Fibroblast of upper back skin (primary cell): ENCODE results near the gene LGALS3BP.

ENCODE experiments used
- DNase-seq: peaks from one replicate; pipeline ENCODE4 v3.0.0-alpha.2; 2013

The LGALS3BP gene

DNA sequence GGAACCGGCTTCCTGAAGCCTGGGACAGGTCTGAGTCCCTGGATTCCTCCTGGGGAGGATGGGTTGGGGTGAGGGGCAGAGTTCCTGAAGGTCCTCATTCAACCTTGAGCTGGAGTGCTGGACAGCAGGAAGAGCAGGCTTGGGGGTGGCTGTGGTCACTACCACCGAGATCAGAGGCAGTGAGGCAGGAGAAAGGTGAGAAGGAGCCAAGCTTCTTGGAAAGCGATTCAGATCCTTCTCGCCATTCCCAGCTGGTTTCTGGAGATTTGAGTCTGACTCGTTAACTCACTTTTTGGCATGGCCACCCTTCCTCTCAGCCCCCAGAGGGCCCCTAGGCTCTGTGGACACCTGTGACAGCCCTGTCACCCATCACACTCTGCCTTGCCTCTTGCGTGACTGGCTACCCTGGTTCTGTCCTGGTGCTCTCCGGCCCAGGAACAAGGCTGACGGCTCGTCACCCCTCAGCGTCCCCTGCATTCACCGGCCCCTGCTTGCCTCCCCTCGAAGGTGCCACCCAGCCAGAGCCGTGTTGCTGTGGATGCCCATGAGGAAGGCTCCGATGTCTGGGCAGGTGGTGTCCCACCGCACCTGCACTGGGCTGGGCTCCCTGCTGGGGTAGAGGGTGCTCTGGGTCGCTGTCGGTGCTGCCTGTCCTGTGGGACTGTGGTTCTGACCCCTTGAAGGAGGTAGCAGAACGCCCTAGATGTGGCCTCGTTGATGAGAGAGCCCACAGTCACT, 44.9 kb downstream of the LGALS3BP start:
- no peak for DNase-seq

DNA sequence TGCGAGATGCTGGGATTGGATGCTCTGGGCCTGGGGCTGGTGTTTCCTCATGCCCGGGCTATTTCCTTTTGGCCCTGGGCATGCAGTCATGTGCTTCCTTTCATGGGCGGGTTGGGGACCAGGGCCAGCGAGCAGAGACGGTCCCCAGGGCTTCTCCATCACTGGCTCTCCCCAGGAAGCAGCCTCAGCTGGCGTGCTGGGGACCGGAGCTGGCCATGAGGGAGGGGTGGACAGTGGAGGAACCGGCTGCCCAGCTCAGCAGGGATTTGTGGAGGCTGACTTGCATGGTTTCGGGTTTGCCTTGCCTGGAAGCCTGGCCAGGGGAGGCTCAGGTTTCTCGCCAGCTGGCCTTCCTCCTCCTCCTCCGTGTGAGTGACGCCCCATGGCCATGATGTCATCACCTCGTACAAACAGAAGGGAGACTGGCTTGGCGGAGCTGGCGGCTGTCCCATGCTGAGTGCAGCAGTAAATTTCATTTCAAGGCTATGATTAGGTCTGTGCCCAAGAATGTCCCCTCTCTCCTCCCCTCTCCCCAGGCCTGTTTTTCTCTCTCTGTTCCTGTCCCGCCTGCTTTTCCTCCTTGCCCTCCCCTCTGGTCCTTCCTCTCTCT, 45.7 kb downstream of the LGALS3BP start:
- DNase-seq, result peak; percentile 99

DNA sequence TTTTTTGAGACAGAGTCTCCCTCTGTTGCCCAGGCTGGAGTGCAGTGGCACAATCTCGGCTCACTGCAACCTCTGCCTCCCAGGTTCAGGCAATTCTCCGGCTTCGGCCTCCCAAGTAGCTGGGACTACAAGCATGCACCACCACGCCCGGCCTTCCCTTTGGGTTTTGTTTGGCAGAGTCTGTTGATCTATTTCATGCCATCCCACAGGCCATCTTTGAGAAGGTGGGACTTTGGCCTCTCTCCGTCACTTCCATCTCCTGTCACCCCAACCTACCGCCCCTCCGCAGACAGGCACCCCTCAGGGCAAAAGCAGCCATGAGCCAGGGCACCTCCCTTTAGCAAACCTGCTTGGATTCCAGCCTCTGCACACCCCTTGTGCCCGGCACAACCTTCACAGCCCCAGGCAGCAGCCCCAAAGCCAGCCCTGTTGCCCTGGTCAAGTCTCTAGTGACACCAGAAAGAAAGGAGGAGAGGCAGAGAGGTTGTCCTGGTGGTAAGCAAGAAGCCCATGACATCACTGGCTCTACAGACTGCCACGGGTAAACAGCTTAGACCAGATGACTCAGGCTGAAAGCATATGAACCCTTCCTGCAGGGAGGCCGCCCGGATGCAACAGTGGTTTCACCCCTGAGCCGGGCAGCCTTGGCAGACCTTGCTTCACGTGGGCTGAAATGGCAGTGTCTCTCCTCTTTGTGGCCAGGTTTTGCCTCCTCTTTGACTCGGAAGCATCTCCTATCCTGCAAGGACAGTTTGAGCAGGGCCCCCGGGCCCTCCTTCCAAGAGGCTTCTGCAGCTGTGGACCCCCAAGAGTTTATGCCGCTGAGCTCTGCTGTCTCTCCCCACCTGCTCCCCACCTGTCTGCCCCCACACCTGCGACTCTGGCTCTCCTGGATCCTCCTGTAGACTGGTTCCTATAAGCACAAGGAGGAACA, 46.4 kb downstream of the LGALS3BP start:
- DNase-seq, result peak; percentile 94

DNA sequence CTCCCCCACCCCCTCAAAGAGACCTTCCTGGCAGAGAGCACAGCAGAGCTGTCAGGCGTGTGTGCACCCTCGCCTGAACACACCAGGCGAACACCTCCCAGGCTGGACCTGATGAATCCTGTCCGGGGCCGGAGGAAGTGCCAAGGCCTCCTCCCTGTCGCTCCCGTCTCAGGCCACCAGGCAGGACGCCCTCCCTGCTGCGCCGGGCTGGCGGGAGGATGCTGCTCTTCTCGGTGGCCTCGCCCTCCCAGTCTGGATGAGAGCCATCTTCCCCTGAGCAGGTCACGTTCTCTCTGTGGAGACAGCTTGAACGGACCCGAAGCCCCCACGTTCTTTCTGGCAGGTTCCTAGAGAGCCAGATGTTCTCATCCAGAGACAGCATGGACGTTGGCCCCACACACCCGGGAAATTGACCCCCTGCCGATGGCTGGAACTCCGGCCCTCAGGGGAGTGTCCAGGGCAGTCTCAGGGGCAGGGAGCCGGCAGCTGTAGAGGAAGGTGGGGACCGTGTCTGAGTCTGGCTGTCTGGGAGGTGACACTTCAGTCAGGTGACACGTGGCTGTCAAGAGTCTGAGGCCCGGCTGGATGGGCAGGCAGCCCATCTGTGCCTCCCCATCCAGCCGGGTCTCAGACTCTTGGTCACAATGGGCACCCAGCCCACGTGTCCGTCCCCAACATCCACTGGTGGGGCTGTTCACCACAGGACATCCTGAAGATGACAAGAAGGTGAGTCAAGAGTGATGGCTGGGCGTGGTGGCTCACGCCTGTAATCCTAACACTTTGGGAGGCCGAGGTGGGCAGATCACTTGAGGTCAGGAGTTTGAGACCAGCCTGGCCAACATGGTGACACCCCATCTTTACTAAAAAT, 49.6 kb downstream of the LGALS3BP start:
- DNase-seq, result no peak

DNA sequence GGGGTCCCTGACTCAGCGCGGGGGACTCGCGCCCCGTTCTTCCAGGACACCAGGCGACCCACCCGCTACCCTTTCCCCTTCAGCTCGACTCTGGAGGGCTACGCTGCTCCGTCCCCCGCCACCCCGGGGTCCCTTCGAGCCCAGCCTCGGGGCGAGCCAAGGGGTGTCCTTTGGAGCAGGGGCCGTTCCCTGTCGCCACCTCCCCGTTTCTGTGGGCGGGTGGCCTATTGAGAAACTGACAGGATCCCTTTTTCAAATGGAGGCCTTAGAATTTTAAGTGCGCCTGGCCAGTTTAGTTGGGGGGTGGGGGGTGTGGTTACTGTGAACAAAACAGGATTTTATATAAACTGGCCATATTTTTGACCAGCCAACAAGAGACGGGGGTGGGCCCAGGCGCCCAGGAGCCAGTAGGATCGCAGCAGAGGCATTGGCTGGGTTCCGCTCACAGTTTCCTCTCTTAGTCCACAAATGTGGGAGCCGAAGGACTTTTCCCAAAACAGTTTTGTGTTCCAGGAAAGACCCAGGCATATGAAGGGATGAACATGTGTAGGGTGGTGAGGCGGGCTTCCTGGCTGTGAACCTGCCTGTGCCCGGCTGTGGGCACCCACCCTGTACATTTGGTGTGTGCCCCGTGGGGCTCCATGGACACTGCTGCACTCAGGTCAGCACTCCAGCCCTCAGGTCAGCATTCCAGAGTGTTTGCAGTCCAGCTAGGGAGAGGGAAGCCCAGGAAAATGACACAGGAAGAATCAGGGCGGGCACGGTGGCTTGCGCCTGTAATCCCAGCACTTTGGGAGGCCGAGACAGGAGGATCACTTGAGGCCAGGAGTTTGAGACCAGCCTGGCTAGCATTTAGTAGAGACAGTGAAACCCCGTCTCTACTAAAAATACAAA, 53.8 kb downstream of the LGALS3BP start:
- peak; percentile 76 for DNase-seq

DNA sequence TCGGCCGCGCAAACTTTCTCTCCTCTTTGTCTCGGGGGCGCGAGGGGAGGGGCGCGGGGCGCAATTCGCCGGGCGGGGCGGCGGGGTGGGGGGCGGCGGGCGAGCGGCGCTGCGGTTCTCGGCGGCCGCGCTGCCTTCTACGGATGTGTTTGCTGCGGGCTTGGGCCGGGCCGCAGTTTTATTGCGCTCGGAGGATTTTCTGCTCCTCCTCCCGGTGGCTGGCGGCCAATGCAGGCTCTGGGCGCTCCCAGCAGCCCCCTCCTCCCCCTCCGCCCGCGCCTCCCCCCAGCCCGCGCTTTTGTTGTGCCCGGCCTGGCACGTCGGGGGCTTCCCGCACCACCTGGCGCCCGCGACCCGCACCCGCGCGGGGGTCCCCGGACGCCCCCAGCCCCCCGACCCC, 54.5 kb downstream of the LGALS3BP start, which contains the start of gene TIMP2:
TSS of gene TIMP2 (minus strand) at position 154 of the 400 bp plus-strand sequence. CDS start 299 bp downstream, outside the sequence.
- peak; percentile 89 for DNase-seq

DNA sequence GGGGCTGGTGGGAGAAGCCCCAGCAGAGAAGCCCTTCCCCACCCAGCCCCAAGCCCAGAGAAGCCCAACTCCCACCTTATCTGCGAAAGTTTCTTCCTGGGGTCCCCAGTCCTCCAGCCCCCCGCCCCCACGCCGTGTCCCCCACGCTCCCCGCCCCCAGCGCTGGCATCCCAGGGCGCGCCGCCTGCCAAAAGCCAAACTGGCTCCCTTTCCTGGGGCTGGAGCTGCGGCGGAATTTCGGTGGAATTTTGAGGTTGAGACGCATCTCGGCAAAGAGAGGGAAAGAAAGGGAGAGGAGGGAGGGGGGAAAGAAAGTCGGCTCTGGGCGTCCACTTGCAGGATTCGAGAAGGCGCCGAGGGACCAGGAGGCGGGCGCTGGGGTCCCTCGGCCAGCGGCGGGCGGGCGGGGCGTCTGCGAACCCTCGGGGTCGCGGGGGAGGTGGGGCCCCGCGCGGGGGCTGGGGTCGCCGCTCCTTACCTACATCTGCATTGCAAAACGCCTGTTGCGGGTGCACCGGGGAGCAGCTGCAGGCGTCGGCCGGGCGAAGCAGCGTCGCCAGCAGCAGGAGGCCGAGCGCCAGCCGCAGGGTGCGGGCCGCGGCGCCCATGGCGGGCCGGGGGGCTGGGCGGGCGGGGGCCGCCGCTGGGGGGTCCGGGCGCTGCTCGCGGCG, 55.1 kb downstream of the LGALS3BP start:
- DNase-seq, result peak; percentile 47

DNA sequence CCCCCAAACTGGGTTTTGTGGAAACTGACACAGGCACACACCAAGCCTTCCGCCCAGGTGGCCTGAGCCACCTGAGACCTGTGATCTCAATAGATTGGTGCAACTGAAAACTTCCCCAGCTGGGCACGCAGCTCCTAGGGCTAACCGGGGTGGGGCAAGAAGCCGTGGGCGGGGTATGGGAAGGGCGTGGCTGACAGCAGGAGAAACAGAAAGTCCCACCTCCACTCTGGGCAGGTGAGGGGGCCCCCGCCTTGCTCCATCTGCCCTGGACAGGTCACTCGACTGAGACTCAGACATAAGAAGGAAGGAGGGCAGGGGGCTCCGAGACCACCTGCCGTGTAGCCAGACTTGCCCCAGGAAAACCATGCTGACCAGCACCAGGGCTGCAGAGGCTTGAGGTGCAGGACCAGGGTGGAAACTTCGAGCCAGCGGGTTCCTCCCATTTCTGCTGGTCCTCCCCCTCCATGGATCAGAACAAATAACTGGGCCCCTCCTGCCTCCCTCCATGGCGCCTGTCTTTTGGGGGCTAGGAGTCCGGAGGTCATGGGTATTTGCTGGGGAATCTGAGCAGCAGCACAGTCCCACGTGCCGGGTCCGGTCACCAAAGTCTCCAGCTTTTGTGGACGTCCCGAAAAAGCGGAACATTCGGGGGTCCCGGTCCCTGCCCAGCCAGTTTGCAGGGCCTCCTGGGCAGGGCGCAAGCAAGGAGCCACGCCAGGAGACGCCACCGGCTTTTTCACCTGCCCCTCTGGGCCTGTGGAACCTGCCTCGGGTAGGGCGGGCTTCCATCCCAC, 55.9 kb downstream of the LGALS3BP start:
- DNase-seq, result no peak

DNA sequence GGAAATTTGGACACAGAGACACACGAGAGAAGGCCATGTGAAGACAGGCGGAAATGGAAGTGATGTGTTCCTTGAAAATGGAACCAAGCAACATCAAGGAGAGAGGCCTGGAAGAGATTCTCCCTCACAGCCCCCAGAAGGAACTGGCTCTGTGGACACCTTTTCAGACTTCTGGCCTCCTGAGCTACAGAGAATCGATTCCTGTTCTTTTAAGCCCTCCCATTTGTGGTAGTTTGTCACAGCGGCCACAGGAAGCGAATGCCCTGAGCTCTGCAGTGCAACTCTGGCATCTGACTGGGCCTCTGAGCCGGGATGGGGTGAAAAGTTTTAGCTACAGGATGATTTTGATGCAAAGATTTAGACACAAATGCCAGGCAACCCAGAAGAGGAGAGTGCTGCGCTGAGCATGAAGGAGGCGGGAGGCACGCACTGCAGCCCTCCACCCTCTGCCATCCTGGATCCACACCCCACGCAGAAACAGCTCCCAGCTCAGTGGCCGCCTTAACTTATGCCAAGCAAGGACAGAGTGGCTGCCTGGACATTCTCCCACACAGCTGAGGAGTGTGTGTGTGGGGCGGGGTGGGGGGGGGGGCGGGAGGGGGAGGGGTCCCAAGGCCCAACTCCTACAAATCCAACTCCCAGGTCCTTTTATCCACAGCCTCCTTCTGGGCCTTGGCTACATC, 56.8 kb downstream of the LGALS3BP start:
- no peak for DNase-seq

DNA sequence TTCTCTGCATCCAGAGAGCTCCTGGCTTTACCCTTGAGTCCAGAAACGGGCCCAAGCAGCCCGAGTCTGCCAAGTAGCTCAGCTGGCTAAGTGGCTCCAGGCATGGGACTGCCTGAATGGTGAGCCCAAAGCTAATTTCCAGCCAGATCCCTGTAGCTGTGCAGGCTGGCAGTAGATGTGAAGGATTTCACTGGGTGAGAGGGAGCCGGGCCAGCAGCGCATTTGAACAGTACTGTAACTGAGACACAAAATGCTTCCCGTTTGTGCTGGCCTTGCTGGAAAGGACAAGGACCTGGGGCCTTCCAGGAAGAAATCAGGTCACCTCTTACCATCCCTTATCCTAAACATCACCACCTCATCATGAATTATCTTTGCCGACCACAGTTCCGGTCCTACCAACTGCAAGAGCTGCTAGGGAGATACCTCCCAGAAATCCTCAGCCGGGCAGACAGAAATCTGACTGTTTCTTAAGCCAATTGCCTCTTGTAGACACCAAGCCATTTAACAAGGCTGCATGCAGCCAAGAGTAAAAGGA, 58.2 kb downstream of the LGALS3BP start:
- DNase-seq, result no peak
